HG02798 (cell line): ENCODE measurements around the gene GTF2F1.
"Not testable (repeated sequence)": the region's sequence is repeated elsewhere in the genome, so short reads cannot be mapped to it uniquely, and the experiment has no call there.

Experiments used
- ATAC-seq: cut with Tn5 transposase; IDR thresholded peaks from one replicate; pipeline ENCODE4 v1.9.1; 2021; ENCODE audit warnings: mild to moderate bottlenecking; ENCODE audit not compliant: unreplicated experiment, poor library complexity

The GTF2F1 gene

GRCh38 chr19:6360445-6360844 lies 32.5 kb downstream of the GTF2F1 start:
- not testable (repeated sequence) for ATAC-seq

- ATAC-seq, result no peak
Observed at GRCh38 chr19:6359568-6360341, 33.2 kb downstream of the GTF2F1 start.

DNA sequence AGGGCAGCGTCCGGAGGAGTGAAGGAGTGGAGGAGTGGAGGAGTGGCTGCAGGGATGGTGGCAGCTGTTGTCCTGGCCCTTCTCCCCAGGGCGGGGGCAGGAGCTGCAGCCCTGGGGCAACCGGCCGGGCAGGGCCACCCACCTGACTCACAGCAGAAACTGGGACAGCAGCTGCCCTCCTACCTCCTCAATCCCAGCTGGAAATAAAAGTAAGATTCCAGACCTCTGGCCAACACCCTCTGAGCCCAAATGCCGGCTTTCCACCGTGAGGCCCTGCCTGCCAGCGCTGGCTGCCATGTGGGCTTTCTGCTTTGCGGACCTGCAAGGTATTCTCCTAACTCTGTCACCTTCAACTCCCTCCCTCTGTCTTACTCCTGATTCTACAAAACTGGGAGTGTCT lies 35.0 kb downstream of the GTF2F1 start:
- no peak for ATAC-seq

DNA sequence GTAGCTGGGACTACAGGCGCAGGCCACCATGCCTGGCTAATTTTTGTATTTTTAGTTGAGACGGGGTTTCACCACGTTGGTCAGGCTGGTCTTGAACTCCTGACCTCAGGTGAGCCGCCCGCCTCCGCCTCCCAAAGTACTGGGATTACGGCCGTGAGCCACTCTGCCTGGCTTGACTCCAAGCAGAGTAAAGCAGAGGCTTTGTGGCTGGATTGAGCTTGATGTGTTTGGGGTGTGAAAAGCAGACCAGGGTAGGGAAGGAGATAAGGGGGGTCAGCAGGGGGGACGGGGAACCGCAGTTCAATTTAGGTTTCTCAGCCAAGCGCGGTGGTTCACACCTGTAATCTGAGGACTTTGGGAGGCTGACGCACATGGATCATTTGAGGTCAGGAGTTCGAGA lies 35.8 kb downstream of the GTF2F1 start:
- ATAC-seq, result no peak

DNA sequence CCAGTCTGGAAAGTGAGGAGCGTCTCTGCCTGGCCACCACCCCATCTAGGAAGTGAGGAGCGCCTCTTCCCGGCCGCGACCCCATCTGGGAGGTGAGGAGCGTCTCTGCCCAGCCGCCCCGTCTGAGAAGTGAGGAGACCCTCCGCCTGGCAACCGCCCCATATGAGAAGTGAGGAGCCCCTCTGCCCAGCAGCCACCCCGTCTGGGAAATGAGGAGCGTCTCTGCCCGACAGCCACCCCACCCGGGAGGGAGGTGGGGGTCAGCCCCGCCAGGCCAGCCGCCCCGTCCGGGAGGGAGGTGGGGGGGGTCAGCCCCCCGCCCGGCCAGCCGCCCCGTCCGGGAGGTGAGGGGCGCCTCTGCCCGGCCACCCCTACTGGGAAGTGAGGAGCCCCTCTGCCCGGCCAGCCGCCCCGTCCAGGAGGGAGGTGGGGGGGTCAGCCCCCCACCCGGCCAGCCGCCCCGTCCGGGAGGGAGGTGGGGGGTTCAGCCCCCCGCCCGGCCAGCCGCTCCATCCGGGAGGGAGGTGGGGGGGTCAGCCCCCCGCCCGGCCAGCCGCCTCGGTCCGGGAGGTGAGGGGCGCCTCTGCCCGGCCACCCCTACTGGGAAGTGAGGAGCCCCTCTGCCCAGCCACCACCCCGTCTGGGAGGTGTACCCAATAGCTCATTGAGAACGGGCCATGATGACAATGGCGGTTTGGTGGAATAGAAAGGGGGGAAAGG lies 37.5 kb downstream of the GTF2F1 start:
- not testable (repeated sequence) for ATAC-seq

DNA sequence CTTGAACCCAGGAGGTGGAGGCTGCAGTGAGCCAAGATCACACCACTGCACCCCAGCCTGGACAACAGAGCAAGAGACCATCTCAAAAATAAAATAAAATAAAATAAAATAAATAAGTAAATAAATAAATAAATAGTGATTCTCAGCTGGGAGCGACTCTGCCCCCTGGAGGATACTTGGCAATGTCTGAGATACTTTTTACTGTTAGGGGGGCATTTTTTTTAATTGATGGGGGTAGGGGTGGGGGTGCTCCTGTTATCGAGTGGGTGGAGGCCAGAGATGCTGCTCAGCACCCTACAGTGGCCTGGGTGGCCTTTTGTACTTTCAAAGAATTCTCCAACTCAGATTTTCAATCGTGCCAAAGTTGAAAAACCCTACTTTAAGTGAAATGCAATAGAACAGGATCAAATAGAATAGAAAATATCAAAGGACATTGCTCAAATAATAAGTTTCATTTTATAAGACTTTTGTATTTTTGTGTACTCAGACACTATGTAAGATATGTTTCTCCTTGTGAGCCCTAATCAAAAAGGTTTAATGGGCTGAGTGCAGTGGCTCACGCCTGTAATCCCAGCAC lies 38.8 kb downstream of the GTF2F1 start:
- ATAC-seq, result no peak

DNA sequence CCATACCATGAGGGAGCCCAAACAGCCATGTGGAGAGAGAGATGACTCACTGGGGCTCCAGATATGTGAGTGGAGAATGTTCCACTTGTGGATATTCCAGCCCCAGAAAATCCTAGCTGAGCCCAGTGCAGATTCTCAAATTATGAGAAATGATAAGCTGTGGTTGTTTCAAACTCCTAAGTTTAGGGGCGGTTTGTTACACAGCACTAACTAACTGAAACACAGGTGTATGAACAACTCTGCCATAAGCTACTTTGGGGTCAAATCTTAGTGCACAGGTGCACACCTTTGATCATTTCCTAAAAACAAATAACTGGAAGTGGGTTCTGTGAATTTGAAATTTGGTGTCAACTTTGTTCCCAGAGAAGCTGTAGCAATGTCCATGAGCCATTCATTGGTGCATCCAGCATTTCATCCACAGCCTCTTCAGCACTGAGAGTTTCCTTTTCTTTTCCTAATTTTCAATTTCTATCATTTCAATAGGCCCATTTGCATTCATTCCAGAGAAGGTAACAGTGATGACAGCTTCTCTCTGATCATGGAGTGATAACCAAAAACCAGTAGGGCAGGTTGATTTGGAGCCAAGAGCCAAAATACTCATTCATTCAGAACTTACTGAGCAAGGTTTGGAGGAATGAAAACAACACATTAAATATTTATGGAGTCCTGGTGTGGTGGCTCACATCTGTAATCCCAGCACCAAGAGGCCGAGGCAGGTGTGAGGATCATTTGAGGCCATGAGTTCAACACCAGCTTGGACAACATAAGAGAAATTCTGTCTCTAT lies 40.4 kb downstream of the GTF2F1 start:
- no peak for ATAC-seq

DNA sequence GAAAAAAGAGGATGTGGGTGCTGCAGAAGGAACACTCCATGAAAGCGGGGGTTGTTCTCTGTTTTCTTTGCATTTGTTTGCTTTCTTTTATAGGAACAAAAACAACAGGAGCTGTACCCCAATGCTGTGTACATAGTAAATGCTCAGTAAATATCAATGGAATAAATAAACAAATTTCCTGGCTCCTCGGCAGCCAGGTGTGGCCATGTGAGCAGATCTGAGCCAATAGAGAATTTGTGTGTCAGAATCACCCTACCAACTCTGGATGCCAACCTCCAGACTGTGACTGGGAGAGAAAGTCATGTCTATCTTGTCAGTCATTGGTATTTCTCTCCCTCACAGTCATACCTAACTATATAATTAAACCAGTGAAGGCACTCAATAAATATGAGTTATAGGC lies 42.3 kb downstream of the GTF2F1 start:
- ATAC-seq, result no peak

DNA sequence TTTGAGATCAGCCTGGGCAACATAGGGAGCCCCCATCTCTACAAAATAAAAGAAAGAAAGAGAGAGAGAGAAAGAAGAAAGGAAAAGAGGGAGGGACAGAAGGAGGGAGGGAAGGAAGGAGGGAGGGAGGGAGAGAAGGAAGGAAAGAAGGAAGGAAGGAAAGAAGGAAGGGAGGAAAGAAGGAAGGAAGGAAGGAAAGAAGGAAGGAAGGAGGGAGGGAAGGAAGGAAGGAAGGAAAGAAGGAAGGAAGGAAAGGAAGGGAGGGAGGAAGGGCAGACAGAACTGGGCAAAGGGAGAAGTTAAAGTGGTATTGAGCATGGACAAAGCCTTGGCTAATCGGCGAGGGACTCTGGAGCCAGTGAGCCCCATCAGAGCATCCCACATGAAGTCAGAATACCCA lies 43.7 kb downstream of the GTF2F1 start:
- ATAC-seq, result not testable (repeated sequence)

GRCh38 chr19:6343462-6343861 lies 49.5 kb downstream of the GTF2F1 start:
- ATAC-seq, result no peak

- ATAC-seq, result no peak
Observed at GRCh38 chr19:6340493-6341201, 52.3 kb downstream of the GTF2F1 start.

- no peak for ATAC-seq
Observed at GRCh38 chr19:6334490-6335285, 58.3 kb downstream of the GTF2F1 start.

DNA sequence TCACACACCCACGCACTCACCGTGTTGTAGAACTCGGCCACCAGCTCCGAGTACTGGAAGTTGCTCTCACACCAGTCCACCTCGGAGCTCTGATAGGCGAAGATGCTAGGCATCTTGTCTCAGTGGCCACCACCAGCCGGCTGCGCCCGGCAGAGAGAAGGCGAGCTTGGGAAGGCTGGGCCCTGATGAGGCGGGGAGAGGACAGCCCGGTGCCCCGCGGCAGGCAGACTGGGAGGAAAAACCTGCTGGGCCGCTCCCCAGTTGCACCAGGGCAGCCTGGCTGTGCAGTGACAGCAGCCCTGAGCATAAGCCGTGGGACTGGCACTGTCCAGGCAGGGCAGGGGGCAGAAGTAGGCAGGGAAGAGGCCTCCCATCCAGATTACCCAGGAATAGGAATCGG lies 59.5 kb downstream of the GTF2F1 start, which contains the start of gene ACER1:
Gene ACER1, minus strand, starts transcription at position 174 of the 400 bp plus-strand sequence. Its CDS starts 61 bp downstream, at position 113.
- no peak for ATAC-seq
